ENCODE measurements around the gene ATL2.

- TF ChIP-seq CTCF (IDR thresholded peaks at IDR 0.05) (no peak), ZFX (IDR thresholded peaks at IDR 0.05; ENCODE audit: borderline replicate concordance) (no peak)
These were observed 54.7 kb downstream of the ATL2 start for GRCh38 chr2:38322224-38322914.
